Caco-2 (cell line): ENCODE data around the gene PLIN4. TPM values are rescaled to one million over a fixed set of nuclear protein-coding genes. Genes with fewer than 3 reads are reported as not detected.

Experiments
- BruUV-seq: library from RNA; stranded (reverse); fragments of 400-500 nt; replicated peaks from 2 replicates; lab custom pipeline; 2021; lab: Mats Ljungman, UMichigan
- CTCF ChIA-PET: fragments of 300-600 bp; sonication (Branson Sonifier 250); formaldehyde crosslinking; loops from one replicate; lab custom pipeline; 2022; ENCODE audit warnings: antibody characterized with exemption; lab: Charles Lee
- POLR2A ChIA-PET: fragments of 300-600 bp; sonication (Branson Sonifier 250); formaldehyde crosslinking; loops from one replicate; lab custom pipeline; 2022; ENCODE audit warnings: antibody characterized with exemption; lab: Charles Lee
- DNase-seq, 2 experiments: peaks; one replicate each; pipeline versions ENCODE4 v3.0.0 to v3.0.0-alpha.2; 2020 to 2022
- H3K27me3 ChIP-seq: replicated peaks from 2 replicates; pipeline ENCODE4 v1.6.0; 2011; ENCODE audit warnings: low read length; ENCODE audit not compliant: control insufficient read depth, insufficient read depth
- H3K36me3 ChIP-seq: 2 replicates; pipeline ENCODE4 v1.5.1; 2011; ENCODE audit warnings: low read length; ENCODE audit not compliant: control insufficient read depth, insufficient read depth
- H3K4me1 ChIP-seq: fragments of 250-450 bp; sonication (Bioruptor Pico); 2 replicates; pipeline ENCODE4 v1.5.1; 2020; ENCODE audit warnings: mild to moderate bottlenecking
- H3K4me3 ChIP-seq: 2 replicates; pipeline ENCODE4 v1.5.1; 2011; ENCODE audit warnings: low read depth, mild to moderate bottlenecking, control low read depth, low read length
- H3K9me3 ChIP-seq: fragments of 250-450 bp; sonication (Bioruptor Pico); 2 replicates; pipeline ENCODE4 v1.5.1; 2020; ENCODE audit warnings: mild to moderate bottlenecking, moderate library complexity
- H3K27ac Mint-ChIP-seq: one replicate; pipeline ENCODE4 v1.8.0; 2022; ENCODE audit warnings: mixed read lengths; ENCODE audit not compliant: unreplicated experiment
- H3K27me3 Mint-ChIP-seq: one replicate; pipeline ENCODE4 v1.8.0; 2022; ENCODE audit warnings: mixed read lengths; ENCODE audit not compliant: insufficient read depth, unreplicated experiment
- H3K36me3 Mint-ChIP-seq: one replicate; pipeline ENCODE4 v1.8.0; 2022; ENCODE audit warnings: mild to moderate bottlenecking, mixed read lengths; ENCODE audit not compliant: insufficient read depth, unreplicated experiment
- H3K4me1 Mint-ChIP-seq: one replicate; pipeline ENCODE4 v1.8.0; 2022; ENCODE audit warnings: low read depth, mixed read lengths; ENCODE audit not compliant: unreplicated experiment
- H3K4me3 Mint-ChIP-seq: one replicate; pipeline ENCODE4 v1.8.0; 2022; ENCODE audit warnings: mild to moderate bottlenecking, moderate library complexity, mixed read lengths; ENCODE audit not compliant: unreplicated experiment
- H3K9me3 Mint-ChIP-seq: one replicate; pipeline ENCODE4 v1.8.0; 2022; ENCODE audit warnings: mixed read lengths; ENCODE audit not compliant: unreplicated experiment
- CTCF ChIP-seq, 2 experiments: fragments of 200-600 bp in 1 of 2; IDR thresholded peaks; 1 replicate in 1 of 2; 2 replicates in 1 of 2; pipeline versions ENCODE4 v1.5.1 to v1.8.0; 2011 to 2022; ENCODE audit warnings: antibody characterized with exemption in 1 of 2, control low read depth in 1 of 2, inconsistent platforms in 1 of 2, low read depth in 1 of 2, low read length in 1 of 2, mild to moderate bottlenecking in 1 of 2, moderate library complexity in 1 of 2; ENCODE audit not compliant: insufficient read depth in 1 of 2, severe bottlenecking in 1 of 2, unreplicated experiment in 1 of 2
- intact Hi-C: fragments of 100-400 bp; cut with micrococcal nuclease; formaldehyde crosslinking; loops from one replicate; pipeline ENCODE4 v1.10.0; 2022; ENCODE audit not compliant: unreplicated experiment
- total RNA-seq: library from RNA; stranded (reverse); gene quantifications from 2 replicates; pipeline ENCODE4 v1.2.3, GENCODE V29; 2022

PLIN4 gene
- total RNA-seq, 1 experiment from 2014 or later = 0.09 TPM

GRCh38 chr19:4504891-4505569 is 13.3 kb downstream of the PLIN4 start:
- H3K4me3 ChIP-seq = no peak overlapping the region
- H3K9me3 ChIP-seq = no peaks in the 10 kb centered on the region
- intact Hi-C loops = no loop called here
- POLR2A ChIA-PET = no interaction called here
- Mint-ChIP-seq H3K36me3 (peaks cover 41% of the 10 kb centered on the region), H3K4me1 (no peaks in the 10 kb centered on the region), H3K9me3 (no peaks in the 10 kb centered on the region), H3K27me3 (no peaks in the 10 kb centered on the region), H3K4me3 (no peak overlapping the region), H3K27ac (no peak overlapping the region)
- H3K36me3 ChIP-seq = no peaks in the 10 kb centered on the region
- BruUV-seq = no TSS peak
- no peaks in the 10 kb centered on the region for H3K4me1 ChIP-seq
- TF ChIP-seq CTCF (IDR thresholded peaks at IDR 0.05; ENCODE audit: insufficient read depth in 1 of 2, low read depth in 1 of 2, low read length in 1 of 2, severe bottlenecking in 1 of 2, unreplicated experiment in 1 of 2) = no peak
- CTCF ChIA-PET = interaction anchor here (0.9 kb wide), 1 partner anchor 9 kb away, joined by 3 read pairs; no protein-coding TSS in a partner anchor
- DNase-seq = no peak
- no peaks in the 10 kb centered on the region for H3K27me3 ChIP-seq

GRCh38 chr19:4504297-4504701 is 14.0 kb downstream of the PLIN4 start:
- Mint-ChIP-seq H3K4me1 (no peaks in the 10 kb centered on the region), H3K36me3 (peaks cover 44% of the 10 kb centered on the region), H3K4me3 (no peak overlapping the region), H3K9me3 (no peaks in the 10 kb centered on the region), H3K27me3 (no peaks in the 10 kb centered on the region), H3K27ac (no peak overlapping the region)
- no peaks in the 10 kb centered on the region for H3K27me3 ChIP-seq
- ChIA-PET CTCF (interaction anchor here (0.9 kb wide), 1 partner anchor 10 kb away, joined by 3 read pairs; no protein-coding TSS in a partner anchor), POLR2A (no interaction called here)
- no peaks in the 10 kb centered on the region for H3K4me1 ChIP-seq
- no peak overlapping the region for H3K4me3 ChIP-seq
- H3K9me3 ChIP-seq = no peaks in the 10 kb centered on the region
- intact Hi-C loops = no loop called here
- no TSS peak for BruUV-seq
- DNase-seq = no peak
- H3K36me3 ChIP-seq = no peaks in the 10 kb centered on the region
- TF ChIP-seq CTCF (IDR thresholded peaks at IDR 0.05; ENCODE audit: insufficient read depth in 1 of 2, low read depth in 1 of 2, low read length in 1 of 2, severe bottlenecking in 1 of 2, unreplicated experiment in 1 of 2) = no peak

GRCh38 chr19:4503825-4504170 is 14.5 kb downstream of the PLIN4 start:
- Mint-ChIP-seq H3K36me3 (peaks cover 42% of the 10 kb centered on the region), H3K27ac (no peak overlapping the region), H3K27me3 (no peaks in the 10 kb centered on the region), H3K4me3 (no peak overlapping the region), H3K4me1 (no peaks in the 10 kb centered on the region), H3K9me3 (no peaks in the 10 kb centered on the region)
- Histone ChIP-seq H3K27me3 (no peaks in the 10 kb centered on the region), H3K9me3 (no peaks in the 10 kb centered on the region), H3K4me1 (no peaks in the 10 kb centered on the region), H3K36me3 (no peaks in the 10 kb centered on the region), H3K4me3 (no peak overlapping the region)
- DNase-seq = no peak
- CTCF ChIA-PET = no interaction called here
- POLR2A ChIA-PET = no interaction called here
- TF ChIP-seq CTCF (IDR thresholded peaks at IDR 0.05; ENCODE audit: insufficient read depth in 1 of 2, low read depth in 1 of 2, low read length in 1 of 2, severe bottlenecking in 1 of 2, unreplicated experiment in 1 of 2) = no peak
- intact Hi-C loops = no loop called here
- BruUV-seq = no TSS peak
